K562 (cell line): ENCODE measurements around the gene ZFYVE28. TPM values are rescaled to one million over a fixed set of nuclear protein-coding genes. Genes with fewer than 3 reads are reported as not detected.

ENCODE experiments used
- ATAC-seq: fragments of 200-7000 bp; cut with Tn5 transposase; 3 replicates; pipeline ENCODE4 v1.9.1; 2020; ENCODE audit warnings: moderate library complexity
- BruUV-seq: library from RNA; stranded (reverse); fragments of 400-500 nt; replicated peaks from 2 replicates; lab custom pipeline; 2021; lab: Mats Ljungman, UMichigan
- CTCF ChIA-PET: fragments of 300-600 bp; formaldehyde crosslinking; extraction: SDS; loops from one replicate; lab custom pipeline; 2021; ENCODE audit warnings: low intra/inter-chr PET ratio; lab: Yijun Ruan, JAX
- POLR2A ChIA-PET: fragments of 300-600, 350-650 bp; sonication (Branson Sonifier 250); formaldehyde crosslinking; extraction: SDS; loops from one replicate; lab custom pipeline; 2021; ENCODE audit warnings: antibody characterized with exemption, inconsistent platforms; lab: Yijun Ruan, JAX
- DNase-seq, 4 experiments: peaks; one replicate each; pipeline versions ENCODE4 v3.0.0 to v3.0.0-alpha.2; 2011 to 2018; ENCODE audit warnings: low spot score in 3 of 4, mixed read lengths in 3 of 4; ENCODE audit errors: extremely low read depth in 1 of 4
- FAIRE-seq: peaks from 2 replicates; lab custom pipeline; 2011; peaks lifted over from hg19 to GRCh38; lab: Jason Lieb, UNC
- H2AFZ ChIP-seq: 2 replicates; pipeline ENCODE4 v1.6.0; 2011; ENCODE audit warnings: low read depth, low read length, control low read depth, inconsistent platforms
- H3K27ac ChIP-seq: fragments of 200-600 bp; 3 replicates; pipeline ENCODE4 v1.8.0; 2011; ENCODE audit warnings: low read depth, mild to moderate bottlenecking, control low read depth, inconsistent platforms, low read length, moderate library complexity, mixed read lengths; ENCODE audit errors: extremely low read depth
- H3K27me3 ChIP-seq, 2 experiments: fragments of 300-600 bp in 1 of 2; 2 replicates in 1 of 2; 3 replicates in 1 of 2; pipeline versions ENCODE4 v1.6.0 to v1.8.0; 2011; ENCODE audit warnings: inconsistent platforms in 2 of 2, low read length in 2 of 2, mild to moderate bottlenecking in 1 of 2, mixed read lengths in 1 of 2, moderate library complexity in 1 of 2; ENCODE audit not compliant: control insufficient read depth in 2 of 2, insufficient read depth in 2 of 2
- H3K36me3 ChIP-seq: fragments of 300-600 bp; 3 replicates; pipeline ENCODE4 v1.8.0; 2011; ENCODE audit warnings: mild to moderate bottlenecking, low read length, inconsistent platforms; ENCODE audit not compliant: control insufficient read depth, insufficient read depth
- H3K4me1 ChIP-seq, 2 experiments: fragments of 200-600 bp in 1 of 2; replicated peaks in 1 of 2; 2 replicates in 1 of 2; 3 replicates in 1 of 2; pipeline versions ENCODE4 v1.5.1 to v1.8.0; 2011; ENCODE audit warnings: inconsistent platforms in 2 of 2, low read length in 2 of 2, mild to moderate bottlenecking in 1 of 2, mixed read lengths in 1 of 2, moderate library complexity in 1 of 2; ENCODE audit not compliant: control insufficient read depth in 2 of 2, insufficient read depth in 2 of 2
- H3K4me2 ChIP-seq: 2 replicates; pipeline ENCODE4 v1.6.1; 2011; ENCODE audit warnings: low read length, control low read depth, inconsistent platforms, mixed read lengths; ENCODE audit not compliant: insufficient read depth
- H3K4me3 ChIP-seq: fragments of 200-600 bp; sonication (generic), shearing (Covaris generic); 2 replicates; pipeline ENCODE4 v1.5.1; 2016; ENCODE audit warnings: control low read depth, inconsistent platforms
- H3K79me2 ChIP-seq: fragments of 200-600 bp; 3 replicates; pipeline ENCODE4 v1.8.0; 2011; ENCODE audit warnings: low read length, inconsistent platforms; ENCODE audit not compliant: control insufficient read depth, insufficient read depth
- H3K9ac ChIP-seq, 2 experiments: 2 replicates each; pipeline versions ENCODE4 v1.6.0 to v1.6.1; 2011; ENCODE audit warnings: low read depth in 2 of 2, low read length in 2 of 2, control low read depth in 1 of 2, inconsistent platforms in 1 of 2, mild to moderate bottlenecking in 1 of 2, mixed read lengths in 1 of 2; ENCODE audit not compliant: insufficient read depth in 1 of 2
- H3K9me1 ChIP-seq: one replicate; pipeline ENCODE4 v1.6.0; 2011; ENCODE audit warnings: inconsistent platforms, mild to moderate bottlenecking, low read length, moderate library complexity; ENCODE audit not compliant: control insufficient read depth, insufficient read depth
- H3K9me3 ChIP-seq: replicated peaks from 2 replicates; pipeline ENCODE4 v1.5.1; 2011; ENCODE audit warnings: low read depth, low read length, inconsistent platforms; ENCODE audit not compliant: control insufficient read depth, insufficient read depth
- H4K20me1 ChIP-seq: replicated peaks from 2 replicates; pipeline ENCODE4 v1.6.1; 2011; ENCODE audit warnings: low read length, inconsistent platforms, mixed read lengths; ENCODE audit not compliant: control insufficient read depth, insufficient read depth
- ARNT ChIP-seq, 2 experiments: fragments of 450-650 bp; IDR thresholded peaks; 2 replicates each; pipeline ENCODE4 v1.6.1; 2016; ENCODE audit warnings: mild to moderate bottlenecking in 1 of 2
- CBX3 ChIP-seq, 2 experiments: IDR thresholded peaks; 1 replicate in 1 of 2; 2 replicates in 1 of 2; pipeline ENCODE4 v1.6.1; 2012; ENCODE audit warnings: inconsistent platforms in 2 of 2, low read length in 2 of 2, borderline replicate concordance in 1 of 2, control low read depth in 1 of 2
- HCFC1 ChIP-seq: IDR thresholded peaks from 2 replicates; pipeline ENCODE4 v1.6.1; 2012; ENCODE audit warnings: low read depth, low read length, improper control_type of control experiment
- PTRF ChIP-seq: fragments of 450-650 bp; IDR thresholded peaks from 2 replicates; pipeline ENCODE4 v1.6.1; 2016; ENCODE audit warnings: mild to moderate bottlenecking, missing genetic modification characterization, missing compliant biosample characterization
- RCOR1 ChIP-seq, 2 experiments: IDR thresholded peaks; 2 replicates each; pipeline ENCODE4 v1.6.1; 2012; ENCODE audit warnings: low read depth in 2 of 2, low read length in 2 of 2, borderline replicate concordance in 1 of 2, improper control_type of control experiment in 1 of 2
- RHOXF2B ChIP-seq: fragments of 250-450 bp; sonication (Bioruptor Pico); conservative IDR thresholded peaks from 2 replicates; pipeline ENCODE4 v1.5.1; 2021
- SP2 ChIP-seq: IDR thresholded peaks from 2 replicates; pipeline ENCODE4 v1.6.1; 2011; ENCODE audit warnings: mild to moderate bottlenecking, low read depth, low read length, moderate library complexity; ENCODE audit not compliant: poor library complexity, severe bottlenecking; ENCODE audit errors: extremely low read depth
- SPI1 ChIP-seq: IDR thresholded peaks from 2 replicates; pipeline ENCODE4 v1.6.1; 2011; ENCODE audit warnings: low read depth, low read length, control low read depth, borderline replicate concordance
- SRSF9 ChIP-seq: fragments of 200-400 bp; formaldehyde crosslinking; IDR thresholded peaks from 2 replicates; pipeline ENCODE4 v1.6.1; 2017; ENCODE audit warnings: low read depth, low read length, borderline replicate concordance
- TCF7 ChIP-seq: sonication (generic); IDR thresholded peaks from 2 replicates; pipeline ENCODE4 v1.6.1; 2016; ENCODE audit warnings: antibody characterized with exemption, borderline replicate concordance
- in situ Hi-C: fragments of 300-500 bp; cut with MboI; formaldehyde crosslinking; loops from 4 replicates; pipeline ENCODE4 v1.15.0; 2018; ENCODE audit warnings: inconsistent platforms, mixed read lengths
- intact Hi-C: fragments of 100-400 bp; cut with micrococcal nuclease; formaldehyde crosslinking; loops from 2 replicates; pipeline ENCODE4 v1.14.2; 2022
- polyA plus RNA-seq, 8 experiments: library from polyadenylated mRNA; depleted of rRNA in 4 of 8; stranded (reverse) in 5 of 8; unstranded in 3 of 8; fragments of >200 nt; fragmentation: Nextera tagmentation in 2 of 8; fragmentation: Illumina TruSeq in 1 of 8; extraction: Ambion mirVana in 2 of 8; extraction: Trizol in 1 of 8; gene quantifications; 2 replicates each; pipeline versions ENCODE4 v1.2.1 to v1.2.3, GENCODE V29; 2011 to 2014; ENCODE audit warnings: inconsistent platforms in 1 of 8, missing spikeins in 1 of 8
- total RNA-seq, 7 experiments: library from RNA; depleted of rRNA in 6 of 7; stranded (reverse); fragments of >200 nt in 6 of 7; fragmentation: Illumina TruSeq in 2 of 7; extraction: Trizol in 2 of 7; gene quantifications; 2 replicates each; pipeline versions ENCODE4 v1.2.1 to v1.2.3, GENCODE V29; 2011 to 2021; ENCODE audit warnings: low replicate concordance in 1 of 7
- TF ChIP-seq, protein P1 (sequence below): sonication (generic); formaldehyde crosslinking; IDR thresholded peaks from 2 replicates; pipeline ENCODE4 v1.8.0; 2022; ENCODE audit warnings: missing genetic modification reagents, mild to moderate bottlenecking, moderate library complexity, borderline replicate concordance
- TF ChIP-seq, protein P2 (sequence below): sonication (generic); formaldehyde crosslinking; IDR thresholded peaks from 2 replicates; pipeline ENCODE4 v1.9.0; 2022; ENCODE audit warnings: mild to moderate bottlenecking, missing genetic modification reagents
- TF ChIP-seq, protein P3 (sequence below): fragments of 250-450 bp; sonication (Bioruptor Pico); IDR thresholded peaks from 2 replicates; pipeline ENCODE4 v1.5.0; 2020; ENCODE audit warnings: mild to moderate bottlenecking, borderline replicate concordance
- TF ChIP-seq, protein P4 (sequence below): fragments of 450-650 bp; IDR thresholded peaks from 2 replicates; pipeline ENCODE4 v1.7.1; 2018; ENCODE audit warnings: mild to moderate bottlenecking, low read depth; ENCODE audit not compliant: partially characterized antibody
- TF ChIP-seq, protein P5 (sequence below): fragments of 450-650 bp; formaldehyde crosslinking; IDR thresholded peaks from 2 replicates; pipeline ENCODE4 v1.4.0; 2020; ENCODE audit warnings: mild to moderate bottlenecking, moderate library complexity

The ZFYVE28 gene
- total and polyA plus RNA-seq, 9 of the 15 experiments (the other 6 are each of a cell fraction or from before 2014, with no cell fraction given) = 1.3 to 24.8 (median 8.9) TPM

DNA sequence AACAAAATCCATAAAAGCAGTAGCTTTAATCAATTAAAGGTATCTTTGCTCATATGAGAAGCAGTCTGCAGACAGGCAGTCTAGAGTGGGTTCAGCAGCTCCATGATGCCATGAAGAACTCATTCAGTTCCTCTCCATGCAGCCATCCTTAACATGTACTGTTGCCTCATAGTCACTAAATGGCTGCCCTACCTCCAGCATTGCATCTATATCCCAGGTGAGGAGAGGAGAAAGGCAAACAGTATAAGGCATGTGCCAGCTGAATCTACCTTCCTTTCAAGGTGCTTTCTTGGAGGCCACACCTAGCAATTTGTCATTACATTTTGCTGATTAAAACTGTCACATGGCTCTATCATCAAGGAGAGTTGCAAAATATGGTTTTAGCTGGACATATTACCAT is 13.6 kb upstream of the ZFYVE28 start:
- BruUV-seq = no TSS peak
- Histone ChIP-seq H3K4me2 (no peak overlapping the region), H2AFZ (no peak overlapping the region), H3K4me1 (peaks cover 14 to 42% of the 10 kb centered on the region in 2 experiments), H3K27ac (no peak overlapping the region), H4K20me1 (no peaks in the 10 kb centered on the region), H3K27me3 (no peaks in the 10 kb centered on the region), H3K9me3 (no peaks in the 10 kb centered on the region), H3K9me1 (no peaks in the 10 kb centered on the region), H3K9ac (no peak overlapping the region), H3K4me3 (no peak overlapping the region), H3K79me2 (no peaks in the 10 kb centered on the region), H3K36me3 (no peaks in the 10 kb centered on the region)
- DNase-seq (no peak), FAIRE-seq (peak; percentile 42), ATAC-seq (no peak)
- in situ Hi-C loops = no loop called here
- intact Hi-C loops = no loop called here
- POLR2A ChIA-PET = interaction anchor here (0.5 to 1.5 kb wide), 4 partner anchors 10 to 26 kb away, joined by 3 to 4 read pairs (median 3); no protein-coding TSS in a partner anchor
- CTCF ChIA-PET = no interaction called here
- no peak for TF ChIP-seq HCFC1
- TF ChIP-seq, protein P1, sequence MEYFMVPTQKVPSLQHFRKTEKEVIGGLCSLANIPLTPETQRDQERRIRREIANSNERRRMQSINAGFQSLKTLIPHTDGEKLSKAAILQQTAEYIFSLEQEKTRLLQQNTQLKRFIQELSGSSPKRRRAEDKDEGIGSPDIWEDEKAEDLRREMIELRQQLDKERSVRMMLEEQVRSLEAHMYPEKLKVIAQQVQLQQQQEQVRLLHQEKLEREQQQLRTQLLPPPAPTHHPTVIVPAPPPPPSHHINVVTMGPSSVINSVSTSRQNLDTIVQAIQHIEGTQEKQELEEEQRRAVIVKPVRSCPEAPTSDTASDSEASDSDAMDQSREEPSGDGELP = no peak
- TF ChIP-seq, protein P2, sequence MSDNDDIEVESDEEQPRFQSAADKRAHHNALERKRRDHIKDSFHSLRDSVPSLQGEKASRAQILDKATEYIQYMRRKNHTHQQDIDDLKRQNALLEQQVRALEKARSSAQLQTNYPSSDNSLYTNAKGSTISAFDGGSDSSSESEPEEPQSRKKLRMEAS = no peak
- TF ChIP-seq SPI1 = no peak
- TF ChIP-seq, protein P3, sequence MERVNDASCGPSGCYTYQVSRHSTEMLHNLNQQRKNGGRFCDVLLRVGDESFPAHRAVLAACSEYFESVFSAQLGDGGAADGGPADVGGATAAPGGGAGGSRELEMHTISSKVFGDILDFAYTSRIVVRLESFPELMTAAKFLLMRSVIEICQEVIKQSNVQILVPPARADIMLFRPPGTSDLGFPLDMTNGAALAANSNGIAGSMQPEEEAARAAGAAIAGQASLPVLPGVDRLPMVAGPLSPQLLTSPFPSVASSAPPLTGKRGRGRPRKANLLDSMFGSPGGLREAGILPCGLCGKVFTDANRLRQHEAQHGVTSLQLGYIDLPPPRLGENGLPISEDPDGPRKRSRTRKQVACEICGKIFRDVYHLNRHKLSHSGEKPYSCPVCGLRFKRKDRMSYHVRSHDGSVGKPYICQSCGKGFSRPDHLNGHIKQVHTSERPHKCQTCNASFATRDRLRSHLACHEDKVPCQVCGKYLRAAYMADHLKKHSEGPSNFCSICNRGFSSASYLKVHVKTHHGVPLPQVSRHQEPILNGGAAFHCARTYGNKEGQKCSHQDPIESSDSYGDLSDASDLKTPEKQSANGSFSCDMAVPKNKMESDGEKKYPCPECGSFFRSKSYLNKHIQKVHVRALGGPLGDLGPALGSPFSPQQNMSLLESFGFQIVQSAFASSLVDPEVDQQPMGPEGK (CRISPR knock-in tag) = no peak
- TF ChIP-seq PTRF (tag) = no peak
- TF ChIP-seq ARNT (IDR thresholded peaks at IDR 0.05) = no peak
- TF ChIP-seq SP2 = no peak
- TF ChIP-seq, protein P4, sequence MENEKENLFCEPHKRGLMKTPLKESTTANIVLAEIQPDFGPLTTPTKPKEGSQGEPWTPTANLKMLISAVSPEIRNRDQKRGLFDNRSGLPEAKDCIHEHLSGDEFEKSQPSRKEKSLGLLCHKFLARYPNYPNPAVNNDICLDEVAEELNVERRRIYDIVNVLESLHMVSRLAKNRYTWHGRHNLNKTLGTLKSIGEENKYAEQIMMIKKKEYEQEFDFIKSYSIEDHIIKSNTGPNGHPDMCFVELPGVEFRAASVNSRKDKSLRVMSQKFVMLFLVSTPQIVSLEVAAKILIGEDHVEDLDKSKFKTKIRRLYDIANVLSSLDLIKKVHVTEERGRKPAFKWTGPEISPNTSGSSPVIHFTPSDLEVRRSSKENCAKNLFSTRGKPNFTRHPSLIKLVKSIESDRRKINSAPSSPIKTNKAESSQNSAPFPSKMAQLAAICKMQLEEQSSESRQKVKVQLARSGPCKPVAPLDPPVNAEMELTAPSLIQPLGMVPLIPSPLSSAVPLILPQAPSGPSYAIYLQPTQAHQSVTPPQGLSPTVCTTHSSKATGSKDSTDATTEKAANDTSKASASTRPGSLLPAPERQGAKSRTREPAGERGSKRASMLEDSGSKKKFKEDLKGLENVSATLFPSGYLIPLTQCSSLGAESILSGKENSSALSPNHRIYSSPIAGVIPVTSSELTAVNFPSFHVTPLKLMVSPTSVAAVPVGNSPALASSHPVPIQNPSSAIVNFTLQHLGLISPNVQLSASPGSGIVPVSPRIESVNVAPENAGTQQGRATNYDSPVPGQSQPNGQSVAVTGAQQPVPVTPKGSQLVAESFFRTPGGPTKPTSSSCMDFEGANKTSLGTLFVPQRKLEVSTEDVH = no peak
- TF ChIP-seq RCOR1 (IDR thresholded peaks at IDR 0.05; ENCODE audit: borderline replicate concordance in 1 of 2, low read depth in 2 of 2, low read length in 2 of 2) = peak in 1 of 2 experiments; percentile 60; a peak in 1 of 4 replicates
- peak in 1 of 2 experiments; percentile 89; a peak in 2 of 3 replicates for TF ChIP-seq CBX3 (IDR thresholded peaks at IDR 0.05; ENCODE audit: borderline replicate concordance in 1 of 2, low read length in 2 of 2)
- no peak for TF ChIP-seq RHOXF2B (CRISPR knock-in tag)
- TF ChIP-seq SRSF9 = no peak
- TF ChIP-seq, protein P5, sequence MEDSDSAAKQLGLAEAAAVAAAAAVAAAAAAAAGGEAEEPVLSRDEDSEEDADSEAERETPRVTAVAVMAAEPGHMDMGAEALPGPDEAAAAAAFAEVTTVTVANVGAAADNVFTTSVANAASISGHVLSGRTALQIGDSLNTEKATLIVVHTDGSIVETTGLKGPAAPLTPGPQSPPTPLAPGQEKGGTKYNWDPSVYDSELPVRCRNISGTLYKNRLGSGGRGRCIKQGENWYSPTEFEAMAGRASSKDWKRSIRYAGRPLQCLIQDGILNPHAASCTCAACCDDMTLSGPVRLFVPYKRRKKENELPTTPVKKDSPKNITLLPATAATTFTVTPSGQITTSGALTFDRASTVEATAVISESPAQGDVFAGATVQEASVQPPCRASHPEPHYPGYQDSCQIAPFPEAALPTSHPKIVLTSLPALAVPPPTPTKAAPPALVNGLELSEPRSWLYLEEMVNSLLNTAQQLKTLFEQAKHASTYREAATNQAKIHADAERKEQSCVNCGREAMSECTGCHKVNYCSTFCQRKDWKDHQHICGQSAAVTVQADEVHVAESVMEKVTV = no peak
- no peak for TF ChIP-seq TCF7
